ENCODE data around the gene EHD1. TPM values are rescaled to one million over a fixed set of nuclear protein-coding genes. Genes with fewer than 3 reads are reported as not detected.

Gene EHD1
- total RNA-seq, 4 donors from 2014 or later: 35.2 to 93.9 (median 42.6) TPM

DNA sequence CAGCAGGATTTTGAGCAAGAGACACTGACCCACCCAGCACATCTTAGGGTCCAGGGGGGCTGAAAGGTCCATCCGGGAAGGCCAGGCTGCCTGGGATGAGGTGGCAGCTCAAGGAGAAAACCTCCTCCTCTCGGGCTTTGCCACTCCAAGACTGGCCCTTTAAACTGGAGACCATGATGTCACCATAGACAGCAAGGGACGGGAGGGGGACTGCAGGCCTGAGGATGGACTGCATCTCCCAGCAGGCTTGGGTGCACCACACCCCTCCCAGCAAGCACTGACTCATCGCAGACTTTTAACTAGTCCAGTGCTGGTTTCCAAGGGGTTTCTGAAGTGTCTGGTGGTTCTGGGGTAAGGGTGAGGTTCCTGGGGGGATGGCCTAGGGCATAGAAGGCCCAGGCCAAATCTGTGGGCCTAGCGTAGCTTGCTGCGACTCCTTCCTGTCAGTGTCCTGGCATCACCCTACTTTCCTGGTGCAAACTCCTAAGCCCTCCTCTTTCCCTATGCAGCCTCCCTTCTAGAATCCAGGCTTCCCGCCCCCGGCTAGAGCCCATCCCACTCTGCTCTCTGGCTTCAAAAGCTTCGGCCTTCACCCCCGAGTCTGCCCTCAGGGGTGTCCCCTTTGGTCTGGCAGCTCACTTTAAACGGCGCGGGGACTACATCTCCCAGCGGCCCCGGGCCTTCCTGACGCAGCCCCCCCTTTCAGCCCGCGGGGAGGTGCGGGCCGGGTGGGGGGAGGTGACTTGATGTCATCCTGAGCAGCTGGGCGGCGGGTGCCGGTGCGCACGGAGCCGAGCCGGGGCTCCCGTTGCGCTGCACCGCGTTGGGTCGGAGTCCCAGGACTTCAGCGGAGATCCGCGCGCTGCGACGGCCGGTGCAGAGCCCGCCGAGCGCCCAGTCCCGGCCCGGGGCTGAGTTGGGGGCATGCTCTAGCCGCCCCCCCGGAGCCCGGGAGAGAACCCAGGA lies 45.8 kb upstream of the EHD1 start, which contains the start of gene PPP2R5B:
Gene PPP2R5B, plus strand, starts transcription at position 746 of the 966 bp plus-strand sequence. CDS start 1,046 bp downstream, outside the sequence.
- H3K27ac ChIP-seq: peak within 1 kb of the TSS; percentile 91 to 98 (median 92)

DNA sequence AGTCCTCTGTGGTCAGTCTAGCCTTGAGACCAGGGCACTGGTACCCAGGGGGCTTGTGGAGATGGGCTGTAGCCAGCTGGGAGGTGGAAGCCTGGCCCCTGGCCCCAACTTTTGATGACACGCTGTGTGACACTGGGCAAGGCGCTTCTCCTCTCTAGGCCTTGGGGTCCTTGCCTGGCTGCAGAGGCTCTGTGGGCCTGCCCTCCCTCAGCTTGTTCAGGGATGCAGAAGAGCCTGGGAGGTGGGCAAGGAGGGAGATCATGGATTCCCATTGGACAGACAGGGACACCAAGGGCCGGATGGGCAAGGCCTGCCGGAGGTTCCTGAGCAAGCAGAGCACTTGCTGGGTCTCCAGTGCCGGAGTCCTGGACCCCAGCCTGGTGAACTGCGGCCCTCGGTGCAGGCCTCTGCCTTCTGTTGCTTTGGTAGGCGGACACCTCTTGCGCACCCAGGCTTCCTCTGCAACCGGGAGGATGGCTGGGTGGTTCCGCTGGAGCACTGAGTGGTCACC lies 44.8 kb upstream of the EHD1 start:
- Histone ChIP-seq H3K9me3 (no peaks in the 10 kb centered on the region), H3K36me3 (peaks cover 0 to 19% (median 0%) of the 10 kb centered on the region in 3 donors), H3K4me3 (peak overlapping the region in 1 of 4 donors; percentile 72), H3K27ac (peak overlapping the region in 3 of 4 donors; percentile 91 to 98 (median 92)), H3K27me3 (no peaks in the 10 kb centered on the region), H3K4me1 (peaks cover 0 to 42% (median 15%) of the 10 kb centered on the region in 4 donors)
- no peak for DNase-seq (ENCODE audit: low spot score in 2 of 2)
- WGBS, 2 donors: 84 to 100% methylated on average over 5 to 8 of the region's 11 CpGs
- TF ChIP-seq, protein P1, sequence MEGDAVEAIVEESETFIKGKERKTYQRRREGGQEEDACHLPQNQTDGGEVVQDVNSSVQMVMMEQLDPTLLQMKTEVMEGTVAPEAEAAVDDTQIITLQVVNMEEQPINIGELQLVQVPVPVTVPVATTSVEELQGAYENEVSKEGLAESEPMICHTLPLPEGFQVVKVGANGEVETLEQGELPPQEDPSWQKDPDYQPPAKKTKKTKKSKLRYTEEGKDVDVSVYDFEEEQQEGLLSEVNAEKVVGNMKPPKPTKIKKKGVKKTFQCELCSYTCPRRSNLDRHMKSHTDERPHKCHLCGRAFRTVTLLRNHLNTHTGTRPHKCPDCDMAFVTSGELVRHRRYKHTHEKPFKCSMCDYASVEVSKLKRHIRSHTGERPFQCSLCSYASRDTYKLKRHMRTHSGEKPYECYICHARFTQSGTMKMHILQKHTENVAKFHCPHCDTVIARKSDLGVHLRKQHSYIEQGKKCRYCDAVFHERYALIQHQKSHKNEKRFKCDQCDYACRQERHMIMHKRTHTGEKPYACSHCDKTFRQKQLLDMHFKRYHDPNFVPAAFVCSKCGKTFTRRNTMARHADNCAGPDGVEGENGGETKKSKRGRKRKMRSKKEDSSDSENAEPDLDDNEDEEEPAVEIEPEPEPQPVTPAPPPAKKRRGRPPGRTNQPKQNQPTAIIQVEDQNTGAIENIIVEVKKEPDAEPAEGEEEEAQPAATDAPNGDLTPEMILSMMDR (IDR thresholded peaks at IDR 0.05): no peak
- TF ChIP-seq POLR2A (IDR thresholded peaks at IDR 0.05) (no peak), EP300 (IDR thresholded peaks at IDR 0.05) (no peak)

More for the DNA sequence above, 45.8 kb upstream of the EHD1 start, which contains the start of gene PPP2R5B:
- TF ChIP-seq POLR2A (IDR thresholded peaks at IDR 0.05): peak; percentile 37 to 78
- TF ChIP-seq, protein P1 (IDR thresholded peaks at IDR 0.05): peak in 2 of 5 experiments; percentile 16 to 67
- peak; percentile 59 to 83 for TF ChIP-seq EP300 (IDR thresholded peaks at IDR 0.05)
- Histone ChIP-seq H3K4me1 (peaks cover 0 to 31% (median 13%) of the 10 kb centered on the region in 4 donors), H3K4me3 (peak within 1 kb of the TSS; percentile 72 to 98 (median 86)), H3K9me3 (no peaks in the 10 kb centered on the region), H3K36me3 (peaks cover 0 to 29% (median 0%) of the 10 kb centered on the region in 3 donors), H3K27me3 (no peaks in the 10 kb centered on the region)
- DNase-seq (ENCODE audit: low spot score in 2 of 2): peak; percentile 88 to 92
- WGBS, 2 donors: 1% methylated on average over 18 to 31 of the region's 47 CpGs

DNA sequence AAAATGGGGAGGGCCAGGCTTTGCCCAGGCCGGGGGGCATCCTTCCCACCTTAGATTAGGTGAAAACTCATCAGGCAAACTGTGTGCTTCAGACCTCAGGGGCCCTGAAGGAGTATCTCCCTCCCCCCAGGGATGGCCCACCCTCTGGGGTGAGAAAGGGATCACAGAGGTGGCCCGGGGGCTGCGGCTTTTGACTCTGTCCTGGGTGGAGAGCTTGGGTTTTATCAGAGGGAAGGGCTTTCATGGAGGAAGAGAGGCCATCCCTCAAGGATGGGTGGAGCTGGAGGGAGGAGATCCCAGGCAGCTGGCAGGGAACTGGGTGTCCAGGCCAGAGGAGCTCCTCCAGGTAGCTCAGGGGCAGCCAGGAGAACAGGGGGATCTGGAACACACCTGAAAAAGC lies 43.0 kb upstream of the EHD1 start:
- TF ChIP-seq, protein P1 (IDR thresholded peaks at IDR 0.05): no peak
- TF ChIP-seq EP300 (IDR thresholded peaks at IDR 0.05) (no peak), POLR2A (IDR thresholded peaks at IDR 0.05) (no peak)
- 58 to 71% methylated on average over 2 to 3 of the region's 3 CpGs for WGBS, 2 donors
- Histone ChIP-seq H3K36me3 (peaks cover 0 to under 1% (median 0%) of the 10 kb centered on the region in 3 donors), H3K9me3 (no peaks in the 10 kb centered on the region), H3K27ac (no peak overlapping the region), H3K27me3 (no peaks in the 10 kb centered on the region), H3K4me1 (peaks cover 0 to 47% (median 19%) of the 10 kb centered on the region in 4 donors), H3K4me3 (no peak overlapping the region)
- DNase-seq (ENCODE audit: low spot score in 2 of 2): no peak

DNA sequence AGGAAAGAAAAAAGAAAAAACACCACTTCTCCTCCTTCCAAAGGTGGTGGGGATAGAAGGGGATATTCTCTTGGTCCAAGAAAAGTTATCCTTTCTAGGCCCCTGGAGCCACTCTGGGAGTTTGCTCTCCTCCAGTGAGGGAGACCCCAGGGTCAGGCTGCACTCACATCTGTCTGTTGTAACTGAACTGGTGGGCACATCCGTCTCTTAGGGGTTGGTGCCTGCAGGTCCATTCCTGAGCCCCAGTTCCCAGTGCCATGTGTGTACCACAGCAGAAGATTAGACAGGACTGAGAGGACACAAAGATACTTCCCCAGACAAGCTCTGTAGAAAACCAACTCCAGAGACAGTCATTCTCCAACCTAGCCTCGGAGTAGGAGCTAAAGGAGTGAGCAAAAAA lies 41.7 kb upstream of the EHD1 start:
- WGBS, 2 donors: 68 to 76% methylated on average over 2 of the region's 2 CpGs

More for the DNA sequence above, 41.7 kb upstream of the EHD1 start:
- H3K4me3 ChIP-seq: no peak overlapping the region
- TF ChIP-seq, protein P1 (IDR thresholded peaks at IDR 0.05): no peak
- no peak for TF ChIP-seq POLR2A (IDR thresholded peaks at IDR 0.05)
- H3K9me3 ChIP-seq: no peaks in the 10 kb centered on the region
- peaks cover 0 to 47% (median 19%) of the 10 kb centered on the region in 4 donors for H3K4me1 ChIP-seq
- no peak for DNase-seq (ENCODE audit: low spot score in 2 of 2)
- H3K36me3 ChIP-seq: no peaks in the 10 kb centered on the region
- H3K27ac ChIP-seq: no peak overlapping the region
- H3K27me3 ChIP-seq: no peaks in the 10 kb centered on the region
